Stimulated activated CD4-positive, alpha-beta T cell treated with anti-CD3 and anti-CD28 coated beads, Interleukin-2, amount 100 ng/mL, for 48 hours (primary cell): Measurements from ENCODE around the gene DENND1A.

ENCODE experiments used
- DNase-seq, 2 donors: peaks; one replicate each; pipeline ENCODE4 v3.0.0-alpha.2; 2020

Gene DENND1A

GRCh38 chr9:123377211-123377971, 552.5 kb downstream of the DENND1A start:
- no peak for DNase-seq

- DNase-seq: no peak
These were observed 553.5 kb downstream of the DENND1A start for GRCh38 chr9:123376218-123377071.

DNA sequence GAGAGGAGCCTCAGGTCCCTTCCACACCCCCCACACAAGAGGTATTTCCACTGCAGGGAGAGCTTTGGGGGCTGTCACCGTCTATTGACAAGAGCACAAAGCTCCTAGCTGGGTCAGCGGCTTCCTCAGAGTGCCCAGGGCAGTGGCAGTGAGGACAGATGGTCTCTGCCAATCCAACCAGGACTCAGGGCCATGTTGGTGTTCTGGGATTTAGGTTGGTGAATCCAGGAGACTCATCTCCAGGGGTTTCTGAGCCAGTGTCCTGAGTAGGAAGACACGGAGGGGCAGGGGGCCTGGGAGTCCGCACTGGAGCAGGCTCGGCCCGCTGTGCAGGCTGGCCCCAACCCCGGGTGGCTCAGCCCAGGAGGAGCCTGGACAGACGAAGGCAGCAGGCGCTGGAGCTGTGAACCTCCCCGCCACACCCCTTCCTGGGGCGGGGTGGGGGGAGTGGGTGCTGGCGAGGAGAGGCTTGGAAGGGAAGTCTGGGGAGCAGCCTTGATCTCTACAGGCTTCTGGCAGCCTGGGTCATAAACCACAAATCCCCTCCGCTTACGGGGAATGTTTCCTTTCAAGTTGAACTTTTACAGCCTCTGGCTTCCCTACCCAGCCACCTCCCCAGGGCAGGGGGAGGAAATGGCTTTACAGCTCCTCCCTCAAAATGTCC, 554.3 kb downstream of the DENND1A start:
- no peak for DNase-seq

DNA sequence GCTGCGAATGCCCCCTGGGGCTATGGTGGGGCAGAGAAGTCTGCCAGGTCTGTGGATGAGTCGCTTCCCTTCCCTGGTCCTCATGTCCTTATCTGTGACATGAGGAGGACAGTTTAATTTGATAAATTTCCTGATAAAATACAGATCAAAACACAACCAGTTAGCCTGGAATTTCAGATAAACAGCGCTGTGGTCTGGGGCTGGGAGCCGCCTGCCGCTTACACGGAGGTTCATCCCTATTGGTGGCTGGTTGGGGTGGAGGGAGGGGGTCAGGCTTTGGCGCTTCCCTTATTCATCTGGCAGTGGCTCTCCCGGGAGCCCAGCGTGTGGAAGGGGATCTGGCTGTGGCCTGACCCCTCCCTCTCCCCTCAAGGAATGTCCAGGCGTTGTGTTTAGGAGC, 556.0 kb downstream of the DENND1A start:
- no peak for DNase-seq

- DNase-seq: no peak
These were observed 556.4 kb downstream of the DENND1A start for GRCh38 chr9:123373447-123373923.

DNA sequence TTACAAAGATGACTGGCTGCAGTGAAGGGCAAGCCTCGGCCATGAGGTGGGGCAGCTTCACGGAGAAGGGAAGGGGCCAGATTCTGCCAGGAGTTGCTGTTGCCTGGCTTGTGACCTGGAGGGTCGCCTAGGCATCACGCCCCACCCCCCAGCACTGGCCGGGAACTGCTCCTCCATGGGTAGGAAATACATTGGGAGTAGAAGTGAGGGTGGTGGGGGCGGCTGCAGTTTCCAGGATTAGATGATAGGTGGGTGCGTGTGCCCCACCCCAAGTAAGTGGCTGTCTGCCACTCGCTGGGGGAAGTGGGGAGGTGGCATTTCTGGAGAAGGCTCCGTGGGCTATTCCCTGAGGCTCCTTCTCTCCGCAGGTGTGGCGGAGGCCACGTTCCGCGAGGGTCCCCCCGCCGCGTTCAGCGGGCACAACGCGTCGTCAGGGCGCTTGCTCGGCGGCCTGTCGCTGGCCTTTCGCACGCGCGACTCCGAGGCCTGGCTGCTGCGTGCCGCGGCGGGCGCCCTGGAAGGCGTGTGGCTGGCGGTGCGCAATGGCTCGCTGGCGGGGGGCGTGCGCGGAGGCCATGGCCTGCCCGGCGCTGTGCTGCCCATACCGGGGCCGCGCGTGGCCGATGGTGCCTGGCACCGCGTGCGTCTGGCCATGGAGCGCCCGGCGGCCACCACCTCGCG, 557.0 kb downstream of the DENND1A start:
- no peak for DNase-seq

GRCh38 chr9:123371805-123372590, 557.9 kb downstream of the DENND1A start:
- DNase-seq: no peak

DNA sequence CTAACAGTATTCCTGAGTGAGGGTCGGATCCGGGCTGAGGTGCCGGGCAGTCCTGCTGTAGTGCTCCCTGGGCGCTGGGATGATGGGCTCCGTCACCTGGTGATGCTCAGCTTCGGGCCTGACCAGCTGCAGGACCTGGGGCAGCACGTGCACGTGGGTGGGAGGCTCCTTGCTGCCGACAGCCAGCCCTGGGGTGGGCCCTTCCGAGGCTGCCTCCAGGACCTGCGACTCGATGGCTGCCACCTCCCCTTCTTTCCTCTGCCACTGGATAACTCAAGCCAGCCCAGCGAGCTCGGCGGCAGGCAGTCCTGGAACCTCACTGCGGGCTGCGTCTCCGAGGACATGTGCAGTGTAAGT, 558.7 kb downstream of the DENND1A start:
- no peak for DNase-seq

DNA sequence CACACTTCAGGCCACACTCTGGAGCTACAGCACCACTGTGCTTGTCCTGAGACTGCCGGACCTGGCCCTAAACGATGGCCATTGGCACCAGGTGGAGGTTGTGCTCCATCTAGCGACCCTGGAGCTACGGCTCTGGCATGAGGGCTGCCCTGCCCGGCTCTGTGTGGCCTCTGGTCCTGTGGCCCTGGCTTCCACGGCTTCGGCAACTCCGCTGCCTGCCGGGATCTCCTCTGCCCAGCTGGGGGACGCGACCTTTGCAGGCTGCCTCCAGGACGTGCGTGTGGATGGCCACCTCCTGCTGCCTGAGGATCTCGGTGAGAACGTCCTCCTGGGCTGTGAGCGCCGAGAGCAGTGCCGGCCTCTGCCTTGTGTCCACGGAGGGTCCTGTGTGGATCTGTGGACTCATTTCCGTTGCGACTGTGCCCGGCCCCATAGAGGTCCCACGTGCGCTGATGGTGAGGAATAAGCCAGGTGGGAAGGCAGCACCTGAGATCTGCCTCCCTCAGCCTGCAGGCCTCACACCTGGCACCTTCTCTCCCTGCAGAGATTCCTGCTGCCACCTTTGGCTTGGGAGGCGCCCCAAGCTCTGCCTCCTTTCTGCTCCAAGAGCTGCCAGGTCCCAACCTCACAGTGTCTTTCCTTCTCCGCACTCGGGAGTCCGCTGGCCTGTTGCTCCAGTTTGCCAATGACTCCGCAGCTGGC, 559.2 kb downstream of the DENND1A start:
- DNase-seq: no peak

DNA sequence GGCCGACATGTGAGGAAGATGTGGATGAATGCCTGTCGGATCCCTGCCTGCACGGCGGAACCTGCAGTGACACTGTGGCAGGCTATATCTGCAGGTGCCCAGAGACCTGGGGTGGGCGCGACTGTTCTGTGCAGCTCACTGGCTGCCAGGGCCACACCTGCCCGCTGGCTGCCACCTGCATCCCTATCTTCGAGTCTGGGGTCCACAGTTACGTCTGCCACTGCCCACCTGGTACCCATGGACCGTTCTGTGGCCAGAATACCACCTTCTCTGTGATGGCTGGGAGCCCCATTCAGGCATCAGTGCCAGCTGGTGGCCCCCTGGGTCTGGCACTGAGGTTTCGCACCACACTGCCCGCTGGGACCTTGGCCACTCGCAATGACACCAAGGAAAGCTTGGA, 559.8 kb downstream of the DENND1A start:
- DNase-seq: no peak

DNA sequence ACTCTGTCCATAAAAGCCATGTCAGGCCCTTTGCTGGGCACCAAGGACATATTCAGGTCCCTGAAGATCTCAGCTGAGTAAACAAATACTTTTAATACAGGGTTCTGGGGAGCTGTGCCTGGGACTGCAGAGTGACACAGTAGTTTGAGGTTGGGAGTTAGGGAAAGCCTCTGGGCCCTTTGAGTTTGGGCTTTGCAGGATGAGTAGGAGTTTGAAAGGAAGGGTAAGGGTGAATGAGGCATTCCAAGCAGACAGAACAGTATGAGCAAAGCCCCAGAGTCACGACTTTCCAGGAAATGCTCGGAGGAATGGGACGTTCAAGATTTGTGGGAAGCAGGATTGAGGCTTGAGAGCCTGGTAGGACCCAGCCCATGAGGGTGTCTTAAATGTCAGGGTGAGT, 560.6 kb downstream of the DENND1A start:
- no peak for DNase-seq

DNA sequence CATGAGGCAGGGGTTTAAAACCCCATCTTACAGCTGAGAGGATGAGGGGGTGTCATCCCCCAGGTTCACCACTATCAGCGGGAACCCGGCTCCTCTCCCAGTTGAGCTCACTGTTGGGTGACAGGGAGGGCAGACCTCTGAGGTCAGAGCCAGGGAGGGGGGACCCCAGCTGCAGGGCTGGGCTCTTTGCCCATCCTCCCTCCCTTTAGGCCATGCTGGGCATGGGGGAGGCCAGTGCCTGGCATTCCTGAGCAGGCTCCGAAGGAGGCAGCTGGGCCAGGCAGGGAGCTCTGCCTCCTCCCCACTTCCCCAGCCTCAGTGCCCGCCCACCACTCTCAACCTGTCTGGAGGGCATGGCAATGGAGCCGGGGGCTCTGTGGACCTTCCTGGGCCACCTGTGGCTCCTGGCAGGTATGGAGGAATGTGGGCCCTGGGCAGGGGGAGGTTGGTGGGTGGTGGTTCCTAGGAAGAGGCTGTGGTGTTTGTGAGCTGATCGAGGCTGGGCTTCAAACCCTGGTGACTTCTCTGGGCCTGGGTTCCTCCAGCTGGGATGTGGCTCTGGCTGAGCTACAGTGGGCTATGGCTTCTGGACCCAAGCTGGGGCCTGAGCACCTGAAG, 561.3 kb downstream of the DENND1A start:
- no peak for DNase-seq

GRCh38 chr9:123368023-123368422, 561.9 kb downstream of the DENND1A start:
- DNase-seq: no peak

DNA sequence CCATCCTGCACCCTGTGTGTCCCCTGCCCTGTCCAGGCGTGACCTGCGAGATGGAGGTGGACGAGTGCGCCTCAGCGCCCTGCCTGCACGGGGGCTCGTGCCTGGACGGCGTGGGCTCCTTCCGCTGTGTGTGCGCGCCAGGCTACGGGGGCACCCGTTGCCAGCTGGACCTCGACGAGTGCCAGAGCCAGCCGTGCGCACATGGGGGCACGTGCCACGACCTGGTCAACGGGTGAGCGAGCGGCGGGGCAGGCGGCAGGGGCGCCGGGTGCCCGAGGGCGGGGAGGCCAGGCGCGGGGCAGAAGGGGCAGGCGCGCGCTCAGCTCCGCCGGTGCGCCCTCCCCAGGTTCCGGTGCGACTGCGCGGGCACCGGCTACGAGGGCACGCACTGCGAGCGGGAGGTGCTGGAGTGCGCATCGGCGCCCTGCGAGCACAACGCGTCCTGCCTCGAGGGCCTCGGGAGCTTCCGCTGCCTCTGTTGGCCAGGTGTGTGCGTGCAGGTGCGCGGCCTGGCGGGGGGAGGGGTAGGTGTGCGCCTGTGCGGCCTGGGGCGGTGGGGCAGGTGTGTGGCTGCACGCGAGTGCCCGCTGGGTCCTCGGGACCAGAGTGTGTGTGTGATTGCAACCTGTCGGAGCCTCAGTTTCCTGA, 563.9 kb downstream of the DENND1A start:
- DNase-seq: no peak

DNA sequence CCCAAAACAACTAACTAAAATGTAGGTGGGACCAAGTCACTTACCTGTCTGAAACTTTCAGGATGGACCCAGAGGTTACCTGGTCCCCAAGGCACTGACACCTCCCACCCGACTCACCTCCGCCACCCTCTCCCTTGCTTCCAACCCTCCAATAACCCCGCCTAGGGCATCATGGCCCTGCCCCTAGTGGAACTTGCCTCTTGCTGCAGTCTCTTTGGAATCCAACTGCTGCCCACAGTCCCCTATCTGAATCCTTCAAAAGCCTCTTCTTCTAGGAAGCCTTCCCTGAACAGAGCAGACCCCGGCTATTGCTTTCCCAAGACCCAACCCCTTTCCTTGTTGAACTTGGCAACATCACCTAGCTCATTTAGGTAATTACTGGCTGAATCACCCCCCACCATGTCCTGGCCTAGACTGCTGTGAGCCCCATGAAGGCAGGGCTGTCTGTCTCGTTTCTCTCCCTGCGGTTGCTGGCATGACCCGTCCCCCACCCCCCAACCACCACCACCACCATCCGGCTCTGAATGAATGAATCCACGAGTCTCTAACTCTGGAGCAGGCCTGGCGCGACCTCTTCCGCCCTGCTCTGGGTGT, 564.5 kb downstream of the DENND1A start:
- DNase-seq: no peak

GRCh38 chr9:123364241-123364824, 565.6 kb downstream of the DENND1A start:
- DNase-seq: no peak

DNA sequence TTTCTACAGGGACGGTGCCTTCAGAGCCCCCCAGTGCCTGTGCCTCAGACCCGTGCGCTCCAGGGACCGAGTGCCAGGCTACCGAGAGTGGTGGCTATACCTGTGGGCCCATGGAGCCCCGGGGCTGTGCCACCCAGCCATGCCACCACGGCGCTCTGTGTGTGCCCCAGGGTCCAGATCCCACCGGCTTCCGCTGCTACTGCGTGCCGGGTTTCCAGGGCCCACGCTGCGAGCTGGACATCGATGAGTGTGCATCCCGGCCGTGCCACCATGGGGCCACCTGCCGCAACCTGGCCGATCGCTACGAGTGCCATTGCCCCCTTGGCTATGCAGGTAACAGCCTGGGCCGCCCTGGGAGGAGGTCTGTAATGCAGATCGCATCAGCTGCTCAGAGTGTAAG, 567.1 kb downstream of the DENND1A start:
- DNase-seq: no peak

- DNase-seq: no peak
These were observed 568.0 kb downstream of the DENND1A start for GRCh38 chr9:123361731-123362510.
